ENCODE results near the gene TTC3. TPM values are rescaled to one million over a fixed set of nuclear protein-coding genes. Genes with fewer than 3 reads are reported as not detected.

The TTC3 gene
- total RNA-seq, 1 donor from 2014 or later = 190 TPM

- H3K27ac Mint-ChIP-seq (ENCODE audit: unreplicated experiment) = no peak overlapping the region
- no peak overlapping the region for H3K4me3 Mint-ChIP-seq (ENCODE audit: unreplicated experiment)
- peaks cover 53% of the 10 kb centered on the region for H3K36me3 Mint-ChIP-seq (ENCODE audit: low read depth, unreplicated experiment)
- DNase-seq (ENCODE audit: low spot score) = no peak
- H3K4me1 Mint-ChIP-seq (ENCODE audit: unreplicated experiment) = peaks cover 3% of the 10 kb centered on the region
- no peaks in the 10 kb centered on the region for H3K9me3 Mint-ChIP-seq (ENCODE audit: unreplicated experiment)
- no peaks in the 10 kb centered on the region for H3K27me3 Mint-ChIP-seq (ENCODE audit: unreplicated experiment)
- no peak for TF ChIP-seq CTCF (IDR thresholded peaks at IDR 0.05; ENCODE audit: unreplicated experiment)
Measured at GRCh38 chr21:37195059-37195458, 122.0 kb downstream of the TTC3 start.

DNA sequence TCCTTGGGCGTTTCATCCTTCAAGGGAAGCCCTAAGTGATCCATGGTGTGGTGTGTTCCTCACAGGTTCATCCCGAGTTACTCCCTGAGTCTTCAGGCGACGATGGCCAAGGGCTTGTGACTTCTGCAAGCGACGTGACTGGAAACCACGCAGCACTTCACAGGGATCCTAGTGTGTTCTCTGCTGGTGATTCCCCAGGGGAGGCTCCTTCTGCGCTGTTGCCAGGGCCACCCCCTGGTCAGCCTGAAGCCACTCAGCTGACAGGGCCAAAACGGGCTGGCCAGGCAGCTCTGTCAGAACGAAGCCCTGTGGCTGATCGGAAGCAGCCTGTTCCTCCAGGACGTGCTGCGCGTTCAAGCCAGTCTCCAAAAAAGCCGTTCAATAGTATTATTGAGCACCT, 122.6 kb downstream of the TTC3 start:
- DNase-seq (ENCODE audit: low spot score) = no peak
- Mint-ChIP-seq H3K27ac (ENCODE audit: unreplicated experiment) (no peak overlapping the region), H3K36me3 (ENCODE audit: low read depth, unreplicated experiment) (peaks cover 56% of the 10 kb centered on the region), H3K9me3 (ENCODE audit: unreplicated experiment) (no peaks in the 10 kb centered on the region), H3K27me3 (ENCODE audit: unreplicated experiment) (no peaks in the 10 kb centered on the region), H3K4me1 (ENCODE audit: unreplicated experiment) (peaks cover 3% of the 10 kb centered on the region), H3K4me3 (ENCODE audit: unreplicated experiment) (no peak overlapping the region)
- no peak for TF ChIP-seq CTCF (IDR thresholded peaks at IDR 0.05; ENCODE audit: unreplicated experiment)

- H3K9me3 Mint-ChIP-seq (ENCODE audit: unreplicated experiment) = no peaks in the 10 kb centered on the region
- H3K36me3 Mint-ChIP-seq (ENCODE audit: low read depth, unreplicated experiment) = peaks cover 58% of the 10 kb centered on the region
- peaks cover 3% of the 10 kb centered on the region for H3K4me1 Mint-ChIP-seq (ENCODE audit: unreplicated experiment)
- H3K27me3 Mint-ChIP-seq (ENCODE audit: unreplicated experiment) = peaks cover 2% of the 10 kb centered on the region
- H3K4me3 Mint-ChIP-seq (ENCODE audit: unreplicated experiment) = no peak overlapping the region
- DNase-seq (ENCODE audit: low spot score) = no peak
- no peak for TF ChIP-seq CTCF (IDR thresholded peaks at IDR 0.05; ENCODE audit: unreplicated experiment)
- H3K27ac Mint-ChIP-seq (ENCODE audit: unreplicated experiment) = no peak overlapping the region
Measured at GRCh38 chr21:37196847-37197246, 123.8 kb downstream of the TTC3 start.

DNA sequence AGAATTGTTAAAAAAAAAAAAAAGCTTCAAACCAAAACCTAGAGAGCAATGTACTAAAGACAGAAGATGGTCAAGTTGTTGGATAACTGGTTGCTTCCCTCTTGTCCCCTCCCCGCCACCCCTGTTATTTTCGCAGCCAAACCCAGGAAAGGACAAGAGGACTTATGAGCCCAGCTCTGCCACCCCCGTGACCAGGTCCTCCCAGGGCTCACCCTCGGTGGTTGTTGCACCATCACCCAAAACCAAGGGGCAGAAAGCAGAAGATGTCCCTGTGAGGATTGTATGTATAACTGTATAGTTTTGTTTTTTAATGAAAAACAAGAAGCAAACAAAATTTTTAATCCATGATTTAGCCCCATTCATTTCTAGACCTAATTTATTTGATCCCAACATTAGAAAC, 124.7 kb downstream of the TTC3 start:
- Mint-ChIP-seq H3K27ac (ENCODE audit: unreplicated experiment) (no peak overlapping the region), H3K27me3 (ENCODE audit: unreplicated experiment) (peaks cover 2% of the 10 kb centered on the region), H3K4me1 (ENCODE audit: unreplicated experiment) (peaks cover 3% of the 10 kb centered on the region), H3K9me3 (ENCODE audit: unreplicated experiment) (no peaks in the 10 kb centered on the region), H3K36me3 (ENCODE audit: low read depth, unreplicated experiment) (peaks cover 58% of the 10 kb centered on the region), H3K4me3 (ENCODE audit: unreplicated experiment) (no peak overlapping the region)
- no peak for TF ChIP-seq CTCF (IDR thresholded peaks at IDR 0.05; ENCODE audit: unreplicated experiment)
- DNase-seq (ENCODE audit: low spot score) = no peak

- no peak overlapping the region for H3K4me3 Mint-ChIP-seq (ENCODE audit: unreplicated experiment)
- peaks cover 2% of the 10 kb centered on the region for H3K27me3 Mint-ChIP-seq (ENCODE audit: unreplicated experiment)
- no peak overlapping the region for H3K27ac Mint-ChIP-seq (ENCODE audit: unreplicated experiment)
- TF ChIP-seq CTCF (IDR thresholded peaks at IDR 0.05; ENCODE audit: unreplicated experiment) = no peak
- H3K9me3 Mint-ChIP-seq (ENCODE audit: unreplicated experiment) = no peaks in the 10 kb centered on the region
- H3K36me3 Mint-ChIP-seq (ENCODE audit: low read depth, unreplicated experiment) = peaks cover 56% of the 10 kb centered on the region
- no peak for DNase-seq (ENCODE audit: low spot score)
- peaks cover 4% of the 10 kb centered on the region for H3K4me1 Mint-ChIP-seq (ENCODE audit: unreplicated experiment)
Measured at GRCh38 chr21:37199057-37199924, 126.2 kb downstream of the TTC3 start.
